ENCODE data around the gene NR2F1-AS1. TPM values are rescaled to one million over a fixed set of nuclear protein-coding genes. Genes with fewer than 3 reads are reported as not detected.

NR2F1-AS1 gene
- polyA plus RNA-seq, 1 experiment, result 29.9 TPM

GRCh38 chr5:93497096-93497495, 83.9 kb downstream of the NR2F1-AS1 start:
- H3K9me3 ChIP-seq (ENCODE audit: control insufficient read depth, insufficient read depth, low read length), result no peaks in the 10 kb centered on the region
- no peak overlapping the region for H3K27ac ChIP-seq (ENCODE audit: low read depth, low read length)
- no peak for TF ChIP-seq CTCF (IDR thresholded peaks at IDR 0.05; ENCODE audit: low read depth, low read length)
- DNase-seq (ENCODE audit: low read depth, low spot score), result peak; percentile 10
- H3K27me3 ChIP-seq (ENCODE audit: control insufficient read depth, insufficient read depth, low read length), result no peaks in the 10 kb centered on the region
- POLR2A ChIA-PET, result no interaction called here
- no peak overlapping the region for H3K4me3 ChIP-seq (ENCODE audit: low read depth, low read length)
- CTCF ChIA-PET, result interaction anchor here (0.6 to 0.7 kb wide), 2 partner anchors 114 to 1094 kb away, joined by 3 to 4 read pairs; no protein-coding TSS in a partner anchor

DNA sequence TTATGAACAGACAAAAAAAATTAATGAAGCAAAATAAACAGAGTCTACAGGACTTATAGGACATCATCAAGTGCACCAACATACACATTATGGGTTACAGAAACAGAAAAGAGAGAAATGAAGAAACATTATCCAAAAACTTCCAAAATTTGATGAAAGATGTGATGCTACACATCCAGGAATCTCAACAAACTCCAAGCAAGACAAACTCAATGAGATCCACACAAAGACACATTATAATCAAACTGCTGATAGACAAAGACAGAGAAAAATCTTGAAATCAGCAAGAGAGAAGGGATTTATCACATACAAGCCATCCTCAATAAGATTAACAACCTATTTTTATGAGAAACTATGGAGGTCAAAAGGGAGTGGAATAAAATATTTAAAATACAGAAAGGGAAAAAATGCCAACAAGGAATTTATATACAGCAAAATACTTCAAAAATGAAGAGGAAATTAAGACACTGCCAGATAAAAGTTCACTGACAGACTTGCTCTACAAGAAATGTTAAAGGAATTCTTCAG, 101.0 kb downstream of the NR2F1-AS1 start:
- POLR2A ChIA-PET, result no interaction called here
- Histone ChIP-seq H3K4me3 (ENCODE audit: low read depth, low read length) (no peak overlapping the region), H3K27ac (ENCODE audit: low read depth, low read length) (no peak overlapping the region), H3K27me3 (ENCODE audit: control insufficient read depth, insufficient read depth, low read length) (no peaks in the 10 kb centered on the region), H3K9me3 (ENCODE audit: control insufficient read depth, insufficient read depth, low read length) (no peaks in the 10 kb centered on the region; the same call in 1 of the 2 replicates)
- no peak for DNase-seq (ENCODE audit: low read depth, low spot score)
- TF ChIP-seq CTCF (IDR thresholded peaks at IDR 0.05; ENCODE audit: low read depth, low read length), result no peak
- CTCF ChIA-PET, result no interaction called here

DNA sequence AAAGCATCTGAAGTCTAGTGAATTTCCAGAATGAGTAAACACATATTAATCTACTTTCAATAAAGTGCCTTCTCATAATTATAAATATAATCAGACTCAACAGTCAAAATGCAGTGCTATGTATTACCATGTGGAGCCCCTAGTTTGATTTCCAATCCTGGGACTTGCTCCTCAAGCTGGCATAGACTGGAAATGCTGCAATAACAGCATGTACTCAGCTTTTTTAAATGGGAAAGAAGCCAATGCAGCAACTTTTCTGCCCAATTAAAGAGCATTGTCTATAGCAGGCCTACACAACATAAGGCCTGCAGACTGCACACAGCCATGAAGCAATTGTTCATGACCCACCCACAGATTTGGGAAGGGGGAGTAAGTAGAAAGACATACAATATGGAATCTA, 103.2 kb downstream of the NR2F1-AS1 start:
- Histone ChIP-seq H3K4me3 (ENCODE audit: low read depth, low read length) (no peak overlapping the region), H3K27me3 (ENCODE audit: control insufficient read depth, insufficient read depth, low read length) (no peaks in the 10 kb centered on the region), H3K9me3 (ENCODE audit: control insufficient read depth, insufficient read depth, low read length) (no peaks in the 10 kb centered on the region; the same call in 1 of the 2 replicates), H3K27ac (ENCODE audit: low read depth, low read length) (no peak overlapping the region)
- POLR2A ChIA-PET, result no interaction called here
- DNase-seq (ENCODE audit: low read depth, low spot score), result no peak
- CTCF ChIA-PET, result no interaction called here
- no peak for TF ChIP-seq CTCF (IDR thresholded peaks at IDR 0.05; ENCODE audit: low read depth, low read length)

DNA sequence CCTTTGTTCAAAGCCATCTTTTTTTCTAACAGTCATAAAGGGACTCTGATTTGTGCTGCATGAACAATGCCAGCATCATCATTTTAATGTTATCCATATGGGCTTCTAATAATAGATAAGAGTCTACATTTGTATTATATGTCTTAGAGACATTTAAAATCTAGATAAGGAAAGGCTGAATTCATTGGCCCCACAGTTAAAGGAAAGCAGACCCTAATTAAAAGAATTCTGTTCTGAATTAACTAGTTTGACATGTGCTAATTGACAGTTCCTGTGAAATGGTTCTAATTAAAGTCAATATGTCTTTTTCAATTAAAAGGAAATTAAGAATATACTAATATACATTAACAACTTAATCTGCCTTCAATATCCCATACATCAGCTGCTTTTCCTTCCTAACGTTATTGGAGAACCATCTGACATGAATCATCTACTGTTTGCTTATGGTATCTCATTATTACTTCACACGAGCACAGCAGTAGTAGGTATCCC, 104.7 kb downstream of the NR2F1-AS1 start:
- DNase-seq (ENCODE audit: low read depth, low spot score), result no peak
- Histone ChIP-seq H3K4me3 (ENCODE audit: low read depth, low read length) (no peak overlapping the region), H3K27ac (ENCODE audit: low read depth, low read length) (no peak overlapping the region), H3K9me3 (ENCODE audit: control insufficient read depth, insufficient read depth, low read length) (no peaks in the 10 kb centered on the region; the same call in 1 of the 2 replicates), H3K27me3 (ENCODE audit: control insufficient read depth, insufficient read depth, low read length) (no peaks in the 10 kb centered on the region)
- ChIA-PET POLR2A (no interaction called here), CTCF (no interaction called here)
- no peak for TF ChIP-seq CTCF (IDR thresholded peaks at IDR 0.05; ENCODE audit: low read depth, low read length)

DNA sequence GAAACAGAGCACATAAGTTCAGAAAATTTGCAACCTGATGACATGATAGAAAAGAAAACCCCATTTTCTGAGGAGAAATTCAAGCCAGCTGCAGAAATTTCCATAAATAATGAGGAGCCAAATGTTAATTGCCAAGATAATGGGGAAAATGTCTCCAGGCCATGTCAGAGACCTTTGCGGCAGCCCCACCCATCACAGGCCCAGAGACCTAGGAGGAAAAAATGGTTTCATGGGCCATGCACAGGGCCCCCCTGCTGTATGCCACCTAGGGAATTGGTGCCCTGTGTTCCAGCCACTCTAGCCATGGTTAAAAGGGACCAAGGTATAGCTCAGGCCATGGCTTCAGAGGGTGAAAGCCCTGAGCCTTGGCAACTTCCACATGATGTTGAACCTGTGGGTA, 118.1 kb downstream of the NR2F1-AS1 start:
- no peak for TF ChIP-seq CTCF (IDR thresholded peaks at IDR 0.05; ENCODE audit: low read depth, low read length)
- Histone ChIP-seq H3K4me3 (ENCODE audit: low read depth, low read length) (no peak overlapping the region), H3K9me3 (ENCODE audit: control insufficient read depth, insufficient read depth, low read length) (peaks cover 9% of the 10 kb centered on the region), H3K27ac (ENCODE audit: low read depth, low read length) (no peak overlapping the region), H3K27me3 (ENCODE audit: control insufficient read depth, insufficient read depth, low read length) (no peaks in the 10 kb centered on the region)
- CTCF ChIA-PET, result no interaction called here
- DNase-seq (ENCODE audit: low read depth, low spot score), result no peak
- POLR2A ChIA-PET, result no interaction called here
